C4-2B (cell line): ENCODE data around the gene HPD.
"Not testable (repeated sequence)": the region's sequence is repeated elsewhere in the genome, so short reads cannot be mapped to it uniquely, and the experiment has no call there.

ENCODE experiments used
- CTCF ChIP-seq: fragments of 450-650 bp; conservative IDR thresholded peaks from 2 replicates; pipeline ENCODE4 v1.5.1; 2017; ENCODE audit warnings: mild to moderate bottlenecking
- ZFX ChIP-seq: fragments of 450-650 bp; IDR thresholded peaks from 2 replicates; pipeline ENCODE4 v1.6.1; 2017

GRCh38 chr12:121790785-121791184 is 67.9 kb downstream of the HPD start:
- TF ChIP-seq CTCF, ZFX: not testable (repeated sequence)
